Liver (tissue), 9 donors: ENCODE data around the gene EIF1AD. TPM values are rescaled to one million over a fixed set of nuclear protein-coding genes. Genes with fewer than 3 reads are reported as not detected.

Source experiments
- DNase-seq: peaks from one replicate; pipeline ENCODE4 v3.0.0-alpha.2; 2017; ENCODE audit warnings: low spot score
- H3K27ac ChIP-seq, 2 donors: one replicate each; pipeline ENCODE4 v1.7.0; 2013; ENCODE audit warnings: inconsistent platforms in 2 of 2, low read length in 2 of 2, control low read depth in 1 of 2, low read depth in 1 of 2, mild to moderate bottlenecking in 1 of 2
- H3K27me3 ChIP-seq, 4 donors: one replicate each; pipeline versions ENCODE4 v1.6.1 to v1.7.0; 2013; ENCODE audit warnings: low read length in 3 of 4, inconsistent platforms in 1 of 4, mild to moderate bottlenecking in 1 of 4, moderate library complexity in 1 of 4; ENCODE audit not compliant: control insufficient read depth in 4 of 4, insufficient read depth in 4 of 4
- H3K36me3 ChIP-seq, 4 donors: one replicate each; pipeline versions ENCODE4 v1.6.1 to v1.7.0; 2013; ENCODE audit warnings: low read length in 3 of 4, mild to moderate bottlenecking in 3 of 4, low read depth in 1 of 4, moderate library complexity in 1 of 4; ENCODE audit not compliant: control insufficient read depth in 4 of 4, insufficient read depth in 3 of 4
- H3K4me1 ChIP-seq, 4 donors: one replicate each; pipeline versions ENCODE4 v1.6.1 to v1.7.0; 2013; ENCODE audit warnings: low read length in 3 of 4, mild to moderate bottlenecking in 3 of 4, moderate library complexity in 1 of 4; ENCODE audit not compliant: control insufficient read depth in 4 of 4, insufficient read depth in 4 of 4
- H3K4me3 ChIP-seq, 3 donors: one replicate each; pipeline versions ENCODE4 v1.6.1 to v1.7.0; 2013; ENCODE audit warnings: low read length in 3 of 3, control low read depth in 1 of 3, low read depth in 1 of 3, mild to moderate bottlenecking in 1 of 3
- H3K9ac ChIP-seq, 2 donors: one replicate each; pipeline ENCODE4 v1.7.0; 2013; ENCODE audit warnings: low read length in 2 of 2, mild to moderate bottlenecking in 2 of 2, moderate library complexity in 2 of 2, control low read depth in 1 of 2, low read depth in 1 of 2
- H3K9me3 ChIP-seq, 4 donors: one replicate each; pipeline versions ENCODE4 v1.6.1 to v1.7.0; 2013; ENCODE audit warnings: low read length in 3 of 4; ENCODE audit not compliant: control insufficient read depth in 4 of 4
- EGR1 ChIP-seq, 2 donors: IDR thresholded peaks; 2 replicates each; pipeline ENCODE4 v1.6.1; 2016 to 2018; ENCODE audit warnings: antibody characterized with exemption in 2 of 2, low read depth in 2 of 2
- FOXA1 ChIP-seq: IDR thresholded peaks from 2 replicates; pipeline ENCODE4 v1.6.1; 2016; ENCODE audit warnings: antibody characterized with exemption
- FOXA2 ChIP-seq: IDR thresholded peaks from 2 replicates; pipeline ENCODE4 v1.6.1; 2016; ENCODE audit warnings: antibody characterized with exemption
- GABPA ChIP-seq, 2 donors: IDR thresholded peaks in 1 of 2; conservative IDR thresholded peaks in 1 of 2; 2 replicates each; pipeline ENCODE4 v1.6.1; 2016; ENCODE audit warnings: antibody characterized with exemption in 2 of 2, mild to moderate bottlenecking in 1 of 2, moderate library complexity in 1 of 2
- HNF4G ChIP-seq: IDR thresholded peaks from 2 replicates; pipeline ENCODE4 v1.6.1; 2016; ENCODE audit warnings: antibody characterized with exemption
- JUND ChIP-seq, 2 donors: IDR thresholded peaks; 2 replicates each; pipeline ENCODE4 v1.6.1; 2016; ENCODE audit warnings: antibody characterized with exemption in 2 of 2
- MAX ChIP-seq: IDR thresholded peaks from 2 replicates; pipeline ENCODE4 v1.6.1; 2016; ENCODE audit warnings: antibody characterized with exemption
- RAD21 ChIP-seq, 2 donors: IDR thresholded peaks; 2 replicates each; pipeline ENCODE4 v1.6.1; 2016; ENCODE audit warnings: antibody characterized with exemption in 2 of 2, mild to moderate bottlenecking in 2 of 2
- RXRA ChIP-seq, 2 donors: IDR thresholded peaks; 2 replicates each; pipeline ENCODE4 v1.6.1; 2017 to 2018; ENCODE audit warnings: antibody characterized with exemption in 2 of 2, mild to moderate bottlenecking in 1 of 2
- SP1 ChIP-seq: IDR thresholded peaks from 2 replicates; pipeline ENCODE4 v1.6.1; 2018; ENCODE audit warnings: antibody characterized with exemption, mild to moderate bottlenecking
- TAF1 ChIP-seq: conservative IDR thresholded peaks from 2 replicates; pipeline ENCODE4 v1.6.1; 2016; ENCODE audit warnings: antibody characterized with exemption, mild to moderate bottlenecking
- YY1 ChIP-seq: IDR thresholded peaks from 2 replicates; pipeline ENCODE4 v1.6.1; 2016; ENCODE audit warnings: antibody characterized with exemption, mild to moderate bottlenecking
- WGBS: extraction: QIAGEN DNeasy Blood & Tissue Kit; methylation state at CpG from one replicate; pipeline ENCODE4 v1.1.7; 2013; 5-methylcytosine and 5-hydroxymethylcytosine counted together
- polyA plus RNA-seq, 2 donors: library from polyadenylated mRNA; stranded (reverse) in 1 of 2; unstranded in 1 of 2; fragments of 200-250 nt in 1 of 2; fragments of >200 nt in 1 of 2; fragmentation: Nextera tagmentation in 1 of 2; extraction: Ambion mirVana in 1 of 2; gene quantifications; one replicate each; pipeline versions ENCODE4 v1.2.1 to v1.2.3, GENCODE V29; 2013 to 2015
- total RNA-seq, 2 donors: library from RNA; depleted of rRNA; stranded (reverse); fragments of >200 nt; gene quantifications; one replicate each; pipeline ENCODE4 v1.2.3, GENCODE V29; 2014
- TF ChIP-seq, protein P1 (sequence below): IDR thresholded peaks from 2 replicates; pipeline ENCODE4 v1.6.1; 2016; ENCODE audit warnings: antibody characterized with exemption
- TF ChIP-seq, protein P2 (sequence below): IDR thresholded peaks from 2 replicates; pipeline ENCODE4 v1.6.1; 2016; ENCODE audit warnings: antibody characterized with exemption
- TF ChIP-seq, protein P3 (sequence below): fragments of 150-350 bp; IDR thresholded peaks from 2 replicates; pipeline ENCODE4 v1.5.1; 2017; ENCODE audit warnings: improper control_type of control experiment, low read depth, low read length; ENCODE audit not compliant: missing input control
- donor health status: healthy.
- donor health status: healthy.
- donor health status: healthy.
- donor health status: healthy.
- donor health status: healthy.

The EIF1AD gene
- total and polyA plus RNA-seq, 4 donors = 6.3 to 18.2 (median 14.2) TPM

- no peak for TF ChIP-seq GABPA (IDR thresholded peaks at IDR 0.05 in 1 of 2, conservative IDR thresholded peaks at IDR 0.05 in 1 of 2)
- TF ChIP-seq RXRA (IDR thresholded peaks at IDR 0.05) = no peak
- TF ChIP-seq HNF4G = no peak
- no peak for TF ChIP-seq FOXA2
These were observed 46.8 kb upstream of the EIF1AD start, which contains the start of gene GAL3ST3 (continued) for GRCh38 chr11:66048547-66049323.

GRCh38 chr11:66047541-66048365 is 45.8 kb upstream of the EIF1AD start:
- no peak overlapping the region for H3K27ac ChIP-seq
- DNase-seq = no peak

DNA sequence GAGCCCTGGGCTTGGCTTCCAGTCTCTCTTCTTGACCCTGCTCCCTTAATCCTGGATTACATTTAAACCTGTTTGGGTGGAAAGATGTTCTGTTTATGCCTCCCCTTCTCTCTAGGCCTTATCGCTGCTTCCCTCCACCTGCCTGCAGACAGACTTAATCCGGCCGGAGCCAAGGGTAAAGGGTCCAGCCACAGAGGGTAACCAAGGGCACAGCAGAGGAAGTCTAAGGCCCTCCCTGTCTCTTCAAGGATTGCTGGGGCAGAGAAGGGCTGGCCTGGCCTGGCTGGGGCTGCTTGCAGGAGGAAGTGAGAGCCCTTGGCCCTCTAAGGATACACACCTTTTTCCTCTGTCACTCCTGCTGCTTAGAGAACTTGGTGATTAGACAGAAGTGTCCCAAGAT is 44.9 kb upstream of the EIF1AD start:
- DNase-seq = no peak
- H3K9me3 ChIP-seq = no peaks in the 10 kb centered on the region
- H3K4me1 ChIP-seq = peaks cover 0 to 18% (median 10%) of the 10 kb centered on the region in 4 donors
- H3K9ac ChIP-seq = no peak overlapping the region
- WGBS = 89% methylated on average over 3 of the region's 3 CpGs
- H3K27me3 ChIP-seq = peaks cover 0 to 4% (median 0%) of the 10 kb centered on the region in 4 donors
- H3K4me3 ChIP-seq = no peak overlapping the region
- H3K27ac ChIP-seq = no peak overlapping the region
- H3K36me3 ChIP-seq = no peaks in the 10 kb centered on the region
- TF ChIP-seq, protein P1, sequence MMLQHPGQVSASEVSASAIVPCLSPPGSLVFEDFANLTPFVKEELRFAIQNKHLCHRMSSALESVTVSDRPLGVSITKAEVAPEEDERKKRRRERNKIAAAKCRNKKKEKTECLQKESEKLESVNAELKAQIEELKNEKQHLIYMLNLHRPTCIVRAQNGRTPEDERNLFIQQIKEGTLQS = no peak
- TF ChIP-seq RAD21 (IDR thresholded peaks at IDR 0.05) (no peak), TAF1 (no peak), GABPA (IDR thresholded peaks at IDR 0.05 in 1 of 2, conservative IDR thresholded peaks at IDR 0.05 in 1 of 2) (no peak), MAX (no peak), FOXA1 (no peak)
- TF ChIP-seq, protein P2, sequence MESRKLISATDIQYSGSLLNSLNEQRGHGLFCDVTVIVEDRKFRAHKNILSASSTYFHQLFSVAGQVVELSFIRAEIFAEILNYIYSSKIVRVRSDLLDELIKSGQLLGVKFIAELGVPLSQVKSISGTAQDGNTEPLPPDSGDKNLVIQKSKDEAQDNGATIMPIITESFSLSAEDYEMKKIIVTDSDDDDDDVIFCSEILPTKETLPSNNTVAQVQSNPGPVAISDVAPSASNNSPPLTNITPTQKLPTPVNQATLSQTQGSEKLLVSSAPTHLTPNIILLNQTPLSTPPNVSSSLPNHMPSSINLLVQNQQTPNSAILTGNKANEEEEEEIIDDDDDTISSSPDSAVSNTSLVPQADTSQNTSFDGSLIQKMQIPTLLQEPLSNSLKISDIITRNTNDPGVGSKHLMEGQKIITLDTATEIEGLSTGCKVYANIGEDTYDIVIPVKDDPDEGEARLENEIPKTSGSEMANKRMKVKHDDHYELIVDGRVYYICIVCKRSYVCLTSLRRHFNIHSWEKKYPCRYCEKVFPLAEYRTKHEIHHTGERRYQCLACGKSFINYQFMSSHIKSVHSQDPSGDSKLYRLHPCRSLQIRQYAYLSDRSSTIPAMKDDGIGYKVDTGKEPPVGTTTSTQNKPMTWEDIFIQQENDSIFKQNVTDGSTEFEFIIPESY = no peak
- TF ChIP-seq, protein P3, sequence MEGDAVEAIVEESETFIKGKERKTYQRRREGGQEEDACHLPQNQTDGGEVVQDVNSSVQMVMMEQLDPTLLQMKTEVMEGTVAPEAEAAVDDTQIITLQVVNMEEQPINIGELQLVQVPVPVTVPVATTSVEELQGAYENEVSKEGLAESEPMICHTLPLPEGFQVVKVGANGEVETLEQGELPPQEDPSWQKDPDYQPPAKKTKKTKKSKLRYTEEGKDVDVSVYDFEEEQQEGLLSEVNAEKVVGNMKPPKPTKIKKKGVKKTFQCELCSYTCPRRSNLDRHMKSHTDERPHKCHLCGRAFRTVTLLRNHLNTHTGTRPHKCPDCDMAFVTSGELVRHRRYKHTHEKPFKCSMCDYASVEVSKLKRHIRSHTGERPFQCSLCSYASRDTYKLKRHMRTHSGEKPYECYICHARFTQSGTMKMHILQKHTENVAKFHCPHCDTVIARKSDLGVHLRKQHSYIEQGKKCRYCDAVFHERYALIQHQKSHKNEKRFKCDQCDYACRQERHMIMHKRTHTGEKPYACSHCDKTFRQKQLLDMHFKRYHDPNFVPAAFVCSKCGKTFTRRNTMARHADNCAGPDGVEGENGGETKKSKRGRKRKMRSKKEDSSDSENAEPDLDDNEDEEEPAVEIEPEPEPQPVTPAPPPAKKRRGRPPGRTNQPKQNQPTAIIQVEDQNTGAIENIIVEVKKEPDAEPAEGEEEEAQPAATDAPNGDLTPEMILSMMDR = no peak

More at GRCh38 chr11:66047541-66048365, 45.8 kb upstream of the EIF1AD start:
- Histone ChIP-seq H3K9me3 (no peaks in the 10 kb centered on the region), H3K4me1 (peaks cover 0 to 20% (median 11%) of the 10 kb centered on the region in 4 donors), H3K27me3 (peaks cover 0 to 4% (median 0%) of the 10 kb centered on the region in 4 donors), H3K36me3 (no peaks in the 10 kb centered on the region), H3K9ac (no peak overlapping the region), H3K4me3 (no peak overlapping the region)
- WGBS = 85% methylated on average over 11 of the region's 11 CpGs
- TF ChIP-seq MAX (no peak), FOXA1 (no peak), RAD21 (IDR thresholded peaks at IDR 0.05) (no peak), SP1 (no peak), HNF4G (no peak), FOXA2 (no peak), EGR1 (IDR thresholded peaks at IDR 0.05; ENCODE audit: low read depth in 2 of 2) (no peak), YY1 (no peak), JUND (IDR thresholded peaks at IDR 0.05) (no peak), RXRA (IDR thresholded peaks at IDR 0.05) (no peak)
- TF ChIP-seq, protein P3 = no peak
- TF ChIP-seq, protein P1 = no peak
